ENCODE data around the gene S100A12. TPM values are rescaled to one million over a fixed set of nuclear protein-coding genes. Genes with fewer than 3 reads are reported as not detected.

The S100A12 gene
- polyA plus RNA-seq, 1 experiment, result not detected

DNA sequence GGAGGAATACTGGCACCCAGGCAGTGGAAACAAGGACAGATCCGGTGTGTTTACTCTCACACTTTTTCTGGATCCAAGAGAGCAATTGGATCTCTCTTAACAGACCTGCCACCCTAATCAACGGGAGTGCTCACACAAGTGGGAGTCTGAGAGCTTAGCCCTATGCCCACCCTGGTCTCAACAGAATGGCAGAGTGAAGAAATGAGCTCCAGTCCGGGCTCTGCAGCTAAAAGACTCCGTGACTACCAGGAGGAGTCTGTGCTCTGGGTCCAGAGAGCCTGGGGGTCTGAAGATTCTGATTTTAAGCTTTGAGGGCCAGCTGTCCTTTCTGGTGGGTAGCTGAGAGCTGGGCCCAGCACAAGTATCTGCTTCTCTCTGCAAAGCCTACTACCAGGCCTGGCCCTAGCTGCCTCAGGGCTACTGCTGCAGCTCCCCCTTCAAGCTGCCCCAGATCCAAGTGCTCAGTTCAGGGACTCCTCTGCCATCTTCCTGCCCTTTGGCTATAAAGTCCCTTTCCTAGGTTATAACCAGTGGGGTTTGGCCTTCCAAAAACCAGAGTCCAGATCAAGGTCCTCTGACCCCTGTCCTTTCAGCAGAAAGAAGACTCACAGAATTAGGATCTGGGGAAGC, 13.8 kb downstream of the S100A12 start:
- Histone ChIP-seq H3K36me3 (ENCODE audit: control insufficient read depth, insufficient read depth, low read length) (no peaks in the 10 kb centered on the region), H3K27me3 (ENCODE audit: control insufficient read depth, insufficient read depth, low read length) (peaks cover 4% of the 10 kb centered on the region), H3K4me3 (ENCODE audit: low read depth, low read length) (no peak overlapping the region)
- DNase-seq (ENCODE audit: low read depth), result no peak
- CTCF ChIA-PET, result interaction anchor here (1.1 to 17.9 kb wide), 2 partner anchors 9 to 134 kb away, joined by 8 to 404 read pairs; no protein-coding TSS in a partner anchor
- no peak for TF ChIP-seq CTCF (IDR thresholded peaks at IDR 0.05; ENCODE audit: insufficient read depth, low read depth, low read length)
- POLR2A ChIA-PET, result no interaction called here

DNA sequence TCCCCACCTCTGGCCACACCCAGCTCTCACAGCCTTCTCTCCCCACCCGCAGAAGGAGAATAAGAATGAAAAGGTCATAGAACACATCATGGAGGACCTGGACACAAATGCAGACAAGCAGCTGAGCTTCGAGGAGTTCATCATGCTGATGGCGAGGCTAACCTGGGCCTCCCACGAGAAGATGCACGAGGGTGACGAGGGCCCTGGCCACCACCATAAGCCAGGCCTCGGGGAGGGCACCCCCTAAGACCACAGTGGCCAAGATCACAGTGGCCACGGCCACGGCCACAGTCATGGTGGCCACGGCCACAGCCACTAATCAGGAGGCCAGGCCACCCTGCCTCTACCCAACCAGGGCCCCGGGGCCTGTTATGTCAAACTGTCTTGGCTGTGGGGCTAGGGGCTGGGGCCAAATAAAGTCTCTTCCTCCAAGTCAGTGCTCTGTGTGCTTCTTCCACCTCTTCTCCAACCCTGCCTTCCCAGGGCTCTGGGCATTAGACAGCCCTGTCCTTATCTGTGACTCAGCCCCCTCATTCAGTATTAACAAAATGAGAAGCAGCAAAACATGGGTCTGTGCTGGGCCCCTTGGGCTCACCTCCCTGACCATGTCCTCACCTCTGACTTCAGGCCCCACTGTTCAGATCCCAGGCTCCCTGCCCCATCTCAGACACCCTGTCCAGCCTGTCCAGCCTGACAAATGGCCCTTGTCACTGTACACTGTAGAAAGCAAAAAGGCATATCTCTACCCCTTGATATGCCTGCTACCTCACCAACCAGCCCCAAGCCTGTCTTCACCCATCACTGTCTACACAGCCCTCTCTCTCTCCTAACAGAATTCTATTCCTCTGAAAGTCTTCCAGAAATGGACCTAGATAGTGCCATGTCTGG, 14.6 kb downstream of the S100A12 start:
- Histone ChIP-seq H3K36me3 (ENCODE audit: control insufficient read depth, insufficient read depth, low read length) (no peaks in the 10 kb centered on the region), H3K4me3 (ENCODE audit: low read depth, low read length) (no peak overlapping the region), H3K27me3 (ENCODE audit: control insufficient read depth, insufficient read depth, low read length) (peaks cover 4% of the 10 kb centered on the region)
- ChIA-PET CTCF (interaction anchor here (17.9 kb wide), 1 partner anchor 135 kb away, joined by 404 read pairs; no protein-coding TSS in a partner anchor), POLR2A (no interaction called here)
- no peak for DNase-seq (ENCODE audit: low read depth)
- TF ChIP-seq CTCF (IDR thresholded peaks at IDR 0.05; ENCODE audit: insufficient read depth, low read depth, low read length), result no peak

DNA sequence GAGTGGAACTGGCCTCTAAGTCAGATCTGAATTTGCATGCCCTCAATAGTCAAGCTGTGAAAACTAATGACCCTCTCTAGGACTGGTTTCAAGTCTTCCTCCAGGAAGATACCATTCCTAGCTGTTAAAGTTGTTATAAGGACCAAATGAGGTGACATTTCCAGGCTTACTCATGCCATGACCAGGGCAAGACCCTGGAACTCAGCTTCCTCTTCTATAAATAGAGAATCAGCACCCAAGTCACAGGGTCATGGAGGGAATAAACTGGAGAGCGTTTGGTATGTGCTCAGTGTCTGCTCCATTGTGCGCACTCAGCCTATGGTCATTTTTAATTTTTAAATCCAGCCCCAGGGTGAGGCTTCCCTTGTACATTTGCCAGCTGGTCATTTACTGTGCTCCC, 15.2 kb downstream of the S100A12 start:
- CTCF ChIA-PET, result interaction anchor here (17.9 kb wide), 1 partner anchor 136 kb away, joined by 404 read pairs; no protein-coding TSS in a partner anchor
- peaks cover 2% of the 10 kb centered on the region; the same call in 1 of the 2 replicates for H3K27me3 ChIP-seq (ENCODE audit: control insufficient read depth, insufficient read depth, low read length)
- TF ChIP-seq CTCF (IDR thresholded peaks at IDR 0.05; ENCODE audit: insufficient read depth, low read depth, low read length), result no peak

GRCh38 chr1:153359241-153359640, 16.2 kb downstream of the S100A12 start:
- no peak overlapping the region for H3K4me3 ChIP-seq (ENCODE audit: low read depth, low read length)
- POLR2A ChIA-PET, result no interaction called here
- CTCF ChIA-PET, result interaction anchor here (17.9 kb wide), 1 partner anchor 137 kb away, joined by 404 read pairs; no protein-coding TSS in a partner anchor
- peaks cover 2% of the 10 kb centered on the region; the same call in 1 of the 2 replicates for H3K27me3 ChIP-seq (ENCODE audit: control insufficient read depth, insufficient read depth, low read length)
- H3K36me3 ChIP-seq (ENCODE audit: control insufficient read depth, insufficient read depth, low read length), result no peaks in the 10 kb centered on the region
- TF ChIP-seq CTCF (IDR thresholded peaks at IDR 0.05; ENCODE audit: insufficient read depth, low read depth, low read length), result no peak
- DNase-seq (ENCODE audit: low read depth), result no peak

More for the DNA sequence above, 15.2 kb downstream of the S100A12 start:
- H3K36me3 ChIP-seq (ENCODE audit: control insufficient read depth, insufficient read depth, low read length), result no peaks in the 10 kb centered on the region
- no peak overlapping the region for H3K4me3 ChIP-seq (ENCODE audit: low read depth, low read length)
- DNase-seq (ENCODE audit: low read depth), result no peak
- POLR2A ChIA-PET, result no interaction called here

DNA sequence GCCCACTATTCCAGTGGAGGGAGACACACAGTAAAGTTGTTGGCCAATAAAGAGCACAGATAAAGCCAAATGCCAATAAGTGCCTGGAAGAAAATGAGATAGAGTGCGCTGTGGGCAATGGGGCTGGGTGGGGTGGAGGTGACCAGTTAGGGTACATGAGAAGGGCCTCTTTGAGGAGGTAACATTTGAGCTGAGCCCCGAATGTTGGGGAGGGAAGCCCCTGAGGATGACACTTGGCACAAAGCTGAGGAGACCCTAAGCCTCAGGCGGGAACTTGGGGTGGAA, 16.8 kb downstream of the S100A12 start:
- Histone ChIP-seq H3K27me3 (ENCODE audit: control insufficient read depth, insufficient read depth, low read length) (peaks cover 5% of the 10 kb centered on the region; the same call in 1 of the 2 replicates), H3K4me3 (ENCODE audit: low read depth, low read length) (no peak overlapping the region), H3K36me3 (ENCODE audit: control insufficient read depth, insufficient read depth, low read length) (no peaks in the 10 kb centered on the region)
- DNase-seq (ENCODE audit: low read depth), result no peak
- ChIA-PET CTCF (interaction anchor here (17.9 kb wide), 1 partner anchor 137 kb away, joined by 404 read pairs; no protein-coding TSS in a partner anchor), POLR2A (interaction anchor here (0.7 kb wide), 1 partner anchor 241 kb away, joined by 4 read pairs; no protein-coding TSS in a partner anchor)
- no peak for TF ChIP-seq CTCF (IDR thresholded peaks at IDR 0.05; ENCODE audit: insufficient read depth, low read depth, low read length)
